Ascending aorta (tissue), 2 donors: Measurements from ENCODE around the gene SSC5D. TPM values are rescaled to one million over a fixed set of nuclear protein-coding genes. Genes with fewer than 3 reads are reported as not detected.

Experiments used
- DNase-seq, 2 donors: peaks; one replicate each; pipeline ENCODE4 v3.0.0-alpha.2; 2019; ENCODE audit warnings: low spot score in 2 of 2
- H3K27ac ChIP-seq, 2 donors: fragments of 200-600 bp; sonication (generic); one replicate each; pipeline ENCODE4 v1.5.1; 2016 to 2017; ENCODE audit warnings: mild to moderate bottlenecking in 1 of 2
- H3K27me3 ChIP-seq: fragments of 200-600 bp; sonication (generic); one replicate; pipeline ENCODE4 v1.5.1; 2017
- H3K36me3 ChIP-seq, 2 donors: fragments of 200-600 bp; sonication (generic); one replicate each; pipeline ENCODE4 v1.5.1; 2016
- H3K4me1 ChIP-seq, 2 donors: fragments of 200-600 bp; sonication (generic); one replicate each; pipeline ENCODE4 v1.5.1; 2016 to 2017; ENCODE audit warnings: mild to moderate bottlenecking in 1 of 2
- H3K4me3 ChIP-seq, 2 donors: fragments of 200-600 bp; sonication (generic); one replicate each; pipeline ENCODE4 v1.5.1; 2016 to 2017; ENCODE audit warnings: mild to moderate bottlenecking in 1 of 2
- H3K9me3 ChIP-seq, 2 donors: fragments of 200-600 bp; sonication (generic); one replicate each; pipeline ENCODE4 v1.5.1; 2016
- CTCF ChIP-seq, 3 experiments: fragments of 200-600 bp in 2 of 3; fragments of 450-650 bp in 1 of 3; sonication (generic) in 2 of 3; IDR thresholded peaks; one replicate each; pipeline ENCODE4 v1.5.1; 2016 to 2019; ENCODE audit warnings: antibody characterized with exemption in 3 of 3, mild to moderate bottlenecking in 1 of 3, moderate library complexity in 1 of 3
- intact Hi-C: fragments of 100-400 bp; cut with DNase I; formaldehyde crosslinking; loops from one replicate; pipeline ENCODE4 v1.15.1; 2023
- total RNA-seq: library from RNA; depleted of rRNA; stranded (reverse); fragments of >200 nt; gene quantifications from one replicate; pipeline ENCODE4 v1.1.0, GENCODE V29; 2016

The SSC5D gene
- total RNA-seq, 1 donor from 2014 or later, result 22.4 TPM

GRCh38 chr19:55497763-55498162 is 9.5 kb downstream of the SSC5D start:
- intact Hi-C loops, result no loop called here

GRCh38 chr19:55498246-55498840 is 10.1 kb downstream of the SSC5D start:
- intact Hi-C loops, result no loop called here
- no peak for DNase-seq

More at GRCh38 chr19:55497763-55498162, 9.5 kb downstream of the SSC5D start:
- H3K4me1 ChIP-seq, result no peaks in the 10 kb centered on the region
- no peaks in the 10 kb centered on the region for H3K9me3 ChIP-seq
- H3K4me3 ChIP-seq, result no peak overlapping the region
- H3K36me3 ChIP-seq, result no peaks in the 10 kb centered on the region
- DNase-seq, result no peak
- H3K27ac ChIP-seq, result no peak overlapping the region
- no peaks in the 10 kb centered on the region for H3K27me3 ChIP-seq
- TF ChIP-seq CTCF (IDR thresholded peaks at IDR 0.05), result no peak

GRCh38 chr19:55500368-55500952 is 12.2 kb downstream of the SSC5D start:
- no peaks in the 10 kb centered on the region for H3K9me3 ChIP-seq
- intact Hi-C loops, result loop anchor here (5.0 kb wide), 2 partner anchors 93 to 198 kb away; partner anchors contain the start of gene UBE2S
- DNase-seq, result no peak
- H3K27me3 ChIP-seq, result no peaks in the 10 kb centered on the region
- H3K4me3 ChIP-seq, result no peak overlapping the region
- H3K27ac ChIP-seq, result no peak overlapping the region
- H3K4me1 ChIP-seq, result peaks cover 2 to 3% of the 10 kb centered on the region in 2 donors
- no peaks in the 10 kb centered on the region for H3K36me3 ChIP-seq
- TF ChIP-seq CTCF (IDR thresholded peaks at IDR 0.05), result no peak

More at GRCh38 chr19:55498246-55498840, 10.1 kb downstream of the SSC5D start:
- Histone ChIP-seq H3K27ac (no peak overlapping the region), H3K4me1 (peaks cover 0 to under 1% of the 10 kb centered on the region in 2 donors), H3K9me3 (no peaks in the 10 kb centered on the region), H3K27me3 (no peaks in the 10 kb centered on the region), H3K36me3 (no peaks in the 10 kb centered on the region), H3K4me3 (no peak overlapping the region)
- no peak for TF ChIP-seq CTCF (IDR thresholded peaks at IDR 0.05)

- no peaks in the 10 kb centered on the region for H3K9me3 ChIP-seq
- H3K27ac ChIP-seq, result no peak overlapping the region
- no peak for TF ChIP-seq CTCF (IDR thresholded peaks at IDR 0.05)
- no peaks in the 10 kb centered on the region for H3K36me3 ChIP-seq
- intact Hi-C loops, result loop anchor here (5.0 kb wide), 2 partner anchors 95 to 200 kb away; partner anchors contain the start of gene UBE2S
- H3K4me1 ChIP-seq, result peaks cover 2 to 3% of the 10 kb centered on the region in 2 donors
- no peak overlapping the region for H3K4me3 ChIP-seq
- no peaks in the 10 kb centered on the region for H3K27me3 ChIP-seq
- no peak for DNase-seq
These were observed 14.1 kb downstream of the SSC5D start for GRCh38 chr19:55502197-55502952.

- DNase-seq, result no peak
- no peaks in the 10 kb centered on the region for H3K36me3 ChIP-seq
- TF ChIP-seq CTCF (IDR thresholded peaks at IDR 0.05), result no peak
- H3K4me1 ChIP-seq, result peaks cover 2 to 3% of the 10 kb centered on the region in 2 donors
- H3K9me3 ChIP-seq, result no peaks in the 10 kb centered on the region
- no peak overlapping the region for H3K27ac ChIP-seq
- H3K4me3 ChIP-seq, result no peak overlapping the region
- no peaks in the 10 kb centered on the region for H3K27me3 ChIP-seq
- intact Hi-C loops, result loop anchor here (5.0 kb wide), 2 partner anchors 96 to 201 kb away; partner anchors contain the start of gene UBE2S
These were observed 14.9 kb downstream of the SSC5D start for GRCh38 chr19:55503157-55503501.
